PC-3 (cell line): ENCODE results near the gene MRPS22.

Experiments
- CTCF ChIP-seq: fragments of 300-600 bp; sonication (generic); conservative IDR thresholded peaks from 2 replicates; pipeline ENCODE4 v1.5.1; 2017; ENCODE audit warnings: antibody characterized with exemption, low read depth, mild to moderate bottlenecking, low read length
- EZH2 ChIP-seq: fragments of 300-600 bp; sonication (generic); IDR thresholded peaks from one replicate; pipeline ENCODE4 v1.6.1; 2017; ENCODE audit warnings: antibody characterized with exemption, mild to moderate bottlenecking, low read length; ENCODE audit not compliant: unreplicated experiment

DNA sequence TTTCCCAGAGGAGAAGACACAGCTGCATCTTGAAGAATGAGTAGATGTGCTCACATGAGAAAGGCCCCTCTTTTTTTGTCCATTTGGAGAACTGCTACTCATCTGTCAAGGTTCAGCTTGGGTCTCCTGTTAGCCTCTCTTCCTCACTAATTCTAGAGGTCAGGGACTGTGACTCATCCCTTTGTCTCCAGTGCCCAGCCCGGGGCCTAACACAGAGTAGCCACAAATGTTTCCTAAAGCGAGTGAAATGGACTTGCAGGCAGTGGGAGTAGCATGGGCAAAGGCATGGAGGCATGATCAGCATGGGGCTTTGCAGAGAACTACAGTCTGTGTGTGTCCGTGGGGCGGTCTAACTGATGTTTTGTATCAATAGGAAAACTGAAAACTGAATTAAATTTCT, 33.9 kb upstream of the MRPS22 start:
- TF ChIP-seq EZH2, result no peak
- no peak for TF ChIP-seq CTCF
